Stomach (tissue), 9 donors: ENCODE data around the gene INAFM2. TPM values are rescaled to one million over a fixed set of nuclear protein-coding genes. Genes with fewer than 3 reads are reported as not detected.

Experiments used
- DNase-seq, 2 donors: peaks; one replicate each; pipeline versions ENCODE4 v3.0.0 to v3.0.0-alpha.2; 2013 to 2019
- H3K27ac ChIP-seq, 5 donors: fragments of 200-600 bp in 4 of 5; sonication (generic) in 4 of 5; one replicate each; pipeline ENCODE4 v1.5.1; 2013 to 2019; ENCODE audit warnings: mild to moderate bottlenecking in 1 of 5, moderate library complexity in 1 of 5
- H3K27me3 ChIP-seq, 3 donors: fragments of 200-600 bp; sonication (generic); one replicate each; pipeline ENCODE4 v1.5.1; 2017 to 2019; ENCODE audit warnings: mixed run types in 1 of 3
- H3K36me3 ChIP-seq, 4 donors: fragments of 200-600 bp; sonication (generic); 1 replicate in 3 of 4; 2 replicates in 1 of 4; pipeline ENCODE4 v1.5.1; 2016 to 2019
- H3K4me1 ChIP-seq, 4 donors: fragments of 200-600 bp; sonication (generic); one replicate each; pipeline ENCODE4 v1.5.1; 2016 to 2019
- H3K4me3 ChIP-seq, 4 donors: fragments of 200-600 bp; sonication (generic) in 3 of 4; one replicate each; pipeline ENCODE4 v1.5.1; 2016 to 2019; ENCODE audit warnings: mild to moderate bottlenecking in 1 of 4
- H3K9me3 ChIP-seq, 4 donors: fragments of 200-600 bp; sonication (generic); one replicate each; pipeline ENCODE4 v1.5.1; 2016 to 2019
- CTCF ChIP-seq, 7 experiments: fragments of 450-650 bp in 4 of 7; fragments of 200-600 bp in 3 of 7; sonication (generic) in 3 of 7; IDR thresholded peaks; one replicate each; pipeline ENCODE4 v1.5.1; 2016 to 2019; ENCODE audit warnings: antibody characterized with exemption in 7 of 7, control low read depth in 2 of 7, mild to moderate bottlenecking in 1 of 7
- EP300 ChIP-seq: sonication (generic); formaldehyde crosslinking; IDR thresholded peaks from one replicate; pipeline ENCODE4 v1.6.1; 2017; ENCODE audit warnings: antibody characterized with exemption
- POLR2A ChIP-seq, 4 donors: fragments of 450-650 bp; IDR thresholded peaks; one replicate each; pipeline ENCODE4 v1.6.1; 2016; ENCODE audit warnings: antibody characterized with exemption in 4 of 4, control low read depth in 2 of 4, mild to moderate bottlenecking in 1 of 4, moderate library complexity in 1 of 4
- POLR2AphosphoS5 ChIP-seq, 3 donors: sonication (generic); formaldehyde crosslinking; IDR thresholded peaks; one replicate each; pipeline ENCODE4 v1.6.1; 2016; ENCODE audit warnings: antibody characterized with exemption in 3 of 3
- WGBS, 5 donors: extraction: QIAGEN DNeasy Blood & Tissue Kit in 3 of 5; methylation state at CpG; one replicate each; pipeline versions ENCODE4 v1.1.5 to v1.1.7; 2013 to 2018; 5-methylcytosine and 5-hydroxymethylcytosine counted together
- intact Hi-C: fragments of 100-400 bp; cut with DNase I; formaldehyde crosslinking; loops from one replicate; pipeline ENCODE4 v1.15.1; 2023; ENCODE audit warnings: low total_unique reads
- polyA plus RNA-seq, 3 donors: library from polyadenylated mRNA; stranded (reverse); fragments of 200-250 nt; gene quantifications; one replicate each; pipeline ENCODE4 v1.2.3, GENCODE V29; 2013
- total RNA-seq, 5 donors: library from RNA; depleted of rRNA; stranded (reverse); fragments of >200 nt; gene quantifications; one replicate each; pipeline versions ENCODE4 v1.1.0 to v1.2.3, GENCODE V29; 2014 to 2016
- donor health status: healthy with polysubstance abuse.
- donor health status: Bipolar disorder and iron deficiency.
- donor health status: healthy.

INAFM2 gene
- total and polyA plus RNA-seq, 8 donors, result 3.4 to 65.2 (median 20.4) TPM

GRCh38 chr15:40357723-40358470 lies 34.4 kb downstream of the INAFM2 start, which contains the start of gene DISP2:
TSS of gene DISP2 (plus strand) at chr15:40358219. CDS start at chr15:40358322, 103 bp downstream.
- TF ChIP-seq POLR2AphosphoS5 (IDR thresholded peaks at IDR 0.05) (no peak), EP300 (no peak), POLR2A (IDR thresholded peaks at IDR 0.05) (no peak), CTCF (IDR thresholded peaks at IDR 0.05) (no peak)
- 3 to 8% (median 4%) methylated on average over 32 to 82 of the region's 82 CpGs for WGBS, 5 donors
- peak within 1 kb of the TSS in 2 of 5 donors; percentile 21 to 42 for H3K27ac ChIP-seq
- no peaks in the 10 kb centered on the region for H3K9me3 ChIP-seq
- H3K36me3 ChIP-seq, result no peaks in the 10 kb centered on the region
- H3K4me3 ChIP-seq, result peak within 1 kb of the TSS; percentile 46 to 67 (median 58)
- DNase-seq, result peak; percentile 92 to 96
- H3K27me3 ChIP-seq, result peaks cover 0 to 10% (median 3%) of the 10 kb centered on the region in 3 donors
- intact Hi-C loops, result no loop called here
- peaks cover 19 to 34% (median 29%) of the 10 kb centered on the region in 4 donors for H3K4me1 ChIP-seq

GRCh38 chr15:40358471-40359353 lies 35.2 kb downstream of the INAFM2 start:
- WGBS, 5 donors, result 11 to 14% (median 12%) methylated on average over 25 to 31 of the region's 31 CpGs
- intact Hi-C loops, result no loop called here

GRCh38 chr15:40360015-40360414 lies 36.5 kb downstream of the INAFM2 start:
- no peak for TF ChIP-seq EP300
- TF ChIP-seq POLR2AphosphoS5 (IDR thresholded peaks at IDR 0.05), result no peak
- no peak for TF ChIP-seq CTCF (IDR thresholded peaks at IDR 0.05)
- no peak for TF ChIP-seq POLR2A (IDR thresholded peaks at IDR 0.05)
- Histone ChIP-seq H3K4me3 (no peak overlapping the region), H3K9me3 (no peaks in the 10 kb centered on the region), H3K36me3 (no peaks in the 10 kb centered on the region), H3K27ac (no peak overlapping the region), H3K4me1 (peaks cover 12 to 16% (median 15%) of the 10 kb centered on the region in 4 donors), H3K27me3 (peaks cover 0 to 10% (median 3%) of the 10 kb centered on the region in 3 donors)
- no peak for DNase-seq
- intact Hi-C loops, result loop anchor here (10.0 kb wide), 1 partner anchor 55 kb away; no protein-coding TSS in a partner anchor
- 92 to 98% (median 94%) methylated on average over 3 to 4 of the region's 4 CpGs for WGBS, 5 donors

More at GRCh38 chr15:40358471-40359353, 35.2 kb downstream of the INAFM2 start:
- H3K4me3 ChIP-seq, result peak overlapping the region; percentile 46 to 67 (median 58)
- DNase-seq, result no peak
- H3K9me3 ChIP-seq, result no peaks in the 10 kb centered on the region
- TF ChIP-seq CTCF (IDR thresholded peaks at IDR 0.05) (no peak), POLR2AphosphoS5 (IDR thresholded peaks at IDR 0.05) (no peak), POLR2A (IDR thresholded peaks at IDR 0.05) (no peak), EP300 (no peak)
- peak overlapping the region in 1 of 5 donors; percentile 21 for H3K27ac ChIP-seq
- H3K36me3 ChIP-seq, result no peaks in the 10 kb centered on the region
- peaks cover 19 to 27% (median 26%) of the 10 kb centered on the region in 4 donors for H3K4me1 ChIP-seq
- H3K27me3 ChIP-seq, result peaks cover 0 to 10% (median 3%) of the 10 kb centered on the region in 3 donors

- TF ChIP-seq EP300 (no peak), POLR2AphosphoS5 (IDR thresholded peaks at IDR 0.05) (no peak), POLR2A (IDR thresholded peaks at IDR 0.05) (no peak), CTCF (IDR thresholded peaks at IDR 0.05) (no peak)
These were observed 38.1 kb downstream of the INAFM2 start for GRCh38 chr15:40361640-40362039.

More at GRCh38 chr15:40361640-40362039, 38.1 kb downstream of the INAFM2 start:
- H3K27me3 ChIP-seq, result peaks cover 0 to 10% (median 3%) of the 10 kb centered on the region in 3 donors
- no peak overlapping the region for H3K27ac ChIP-seq
- no peaks in the 10 kb centered on the region for H3K9me3 ChIP-seq
- WGBS, 5 donors, result 75 to 91% (median 83%) methylated on average over 2 of the region's 2 CpGs
- no peak overlapping the region for H3K4me3 ChIP-seq
- H3K4me1 ChIP-seq, result peaks cover 12 to 23% (median 19%) of the 10 kb centered on the region in 4 donors
- intact Hi-C loops, result loop anchor here (10.0 kb wide), 1 partner anchor 53 kb away; no protein-coding TSS in a partner anchor
- no peak for DNase-seq
- H3K36me3 ChIP-seq, result no peaks in the 10 kb centered on the region
